ENCODE measurements around the gene PEDS1.

PEDS1 gene

GRCh38 chr20:50133474-50134217 is 19.9 kb downstream of the PEDS1 start:
- DNase-seq = no peak

- no peak for DNase-seq
Observed at GRCh38 chr20:50133041-50133440, 20.5 kb downstream of the PEDS1 start.

GRCh38 chr20:50130995-50131394 is 22.5 kb downstream of the PEDS1 start:
- DNase-seq = no peak

- no peak for DNase-seq
Observed at GRCh38 chr20:50130356-50130723, 23.2 kb downstream of the PEDS1 start.

- no peak for DNase-seq
Observed at GRCh38 chr20:50129662-50130355, 23.7 kb downstream of the PEDS1 start.

GRCh38 chr20:50128520-50128905 is 25.0 kb downstream of the PEDS1 start:
- no peak for DNase-seq

- no peak for DNase-seq
Observed at GRCh38 chr20:50127587-50128519, 25.7 kb downstream of the PEDS1 start.

GRCh38 chr20:50126662-50127061 is 26.9 kb downstream of the PEDS1 start:
- no peak for DNase-seq

GRCh38 chr20:50125279-50125678 is 28.2 kb downstream of the PEDS1 start:
- DNase-seq = no peak

- no peak for DNase-seq
Observed at GRCh38 chr20:50124496-50124895, 29.0 kb downstream of the PEDS1 start.

- no peak for DNase-seq
Observed at GRCh38 chr20:50123418-50123817, 30.1 kb downstream of the PEDS1 start.

GRCh38 chr20:50122763-50123162 is 30.8 kb downstream of the PEDS1 start:
- DNase-seq = no peak

GRCh38 chr20:50121858-50122271 is 31.7 kb downstream of the PEDS1 start:
- DNase-seq = no peak

GRCh38 chr20:50120935-50121693 is 32.4 kb downstream of the PEDS1 start:
- DNase-seq = peak; percentile 60

GRCh38 chr20:50118203-50118602 is 35.3 kb downstream of the PEDS1 start:
- no peak for DNase-seq

GRCh38 chr20:50116368-50116999 is 37.0 kb downstream of the PEDS1 start:
- DNase-seq = no peak

GRCh38 chr20:50115591-50116367 is 37.7 kb downstream of the PEDS1 start:
- peak; percentile 88 for DNase-seq

- DNase-seq = no peak
Observed at GRCh38 chr20:50115041-50115512, 38.4 kb downstream of the PEDS1 start.

- DNase-seq = no peak
Observed at GRCh38 chr20:50113420-50114224, 39.9 kb downstream of the PEDS1 start.
